GM21576 (cell line): Measurements from ENCODE around the gene TNNI3K.
A peak's percentile ranks its signal among the peaks of the same experiment; 100 is the strongest.

Experiments used
- ATAC-seq: cut with Tn5 transposase; IDR thresholded peaks from one replicate; pipeline ENCODE4 v1.9.1; 2021; ENCODE audit warnings: mild to moderate bottlenecking, moderate library complexity; ENCODE audit not compliant: unreplicated experiment

The TNNI3K gene

GRCh38 chr1:74545821-74546220 is 310.6 kb downstream of the TNNI3K start:
- ATAC-seq: no peak

DNA sequence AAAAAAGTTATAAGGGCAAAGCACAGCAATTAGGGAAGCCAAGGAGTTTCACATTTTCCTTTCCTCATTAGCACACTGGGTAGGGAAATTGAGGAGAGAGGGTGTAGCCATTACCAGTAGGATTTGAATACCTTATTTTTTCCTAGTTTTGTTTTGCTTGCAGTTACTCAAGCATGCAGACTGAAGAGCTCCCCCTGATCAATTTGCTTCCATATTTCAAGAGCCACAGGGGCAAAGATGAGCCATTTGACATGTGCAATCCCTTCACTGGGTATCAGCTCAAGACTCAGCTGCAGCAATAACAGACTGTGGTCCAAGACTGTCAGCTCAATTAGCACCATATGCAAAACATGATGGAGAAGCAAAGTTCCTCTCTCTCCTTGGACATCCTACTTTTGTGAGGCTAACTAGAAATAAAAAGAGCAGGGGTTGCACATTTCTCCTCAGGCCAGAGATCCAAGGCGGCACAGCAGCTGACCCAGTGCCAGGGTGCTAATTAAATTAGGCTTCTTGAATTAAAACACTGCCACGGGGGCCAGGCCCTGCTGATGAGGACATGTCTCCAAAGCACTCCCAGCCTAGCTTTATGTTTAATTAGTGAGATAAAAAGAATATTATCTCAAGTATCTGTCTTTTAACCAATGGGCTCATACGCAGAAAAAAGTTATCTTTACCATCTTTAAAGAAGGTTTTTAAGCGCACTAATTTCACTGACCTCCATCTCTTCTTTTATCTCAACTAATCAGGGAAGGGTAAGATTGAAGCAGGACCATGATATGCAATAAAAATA is 314.0 kb downstream of the TNNI3K start:
- no peak for ATAC-seq

- ATAC-seq: no peak
Measured at GRCh38 chr1:74549932-74550331, 314.7 kb downstream of the TNNI3K start.

DNA sequence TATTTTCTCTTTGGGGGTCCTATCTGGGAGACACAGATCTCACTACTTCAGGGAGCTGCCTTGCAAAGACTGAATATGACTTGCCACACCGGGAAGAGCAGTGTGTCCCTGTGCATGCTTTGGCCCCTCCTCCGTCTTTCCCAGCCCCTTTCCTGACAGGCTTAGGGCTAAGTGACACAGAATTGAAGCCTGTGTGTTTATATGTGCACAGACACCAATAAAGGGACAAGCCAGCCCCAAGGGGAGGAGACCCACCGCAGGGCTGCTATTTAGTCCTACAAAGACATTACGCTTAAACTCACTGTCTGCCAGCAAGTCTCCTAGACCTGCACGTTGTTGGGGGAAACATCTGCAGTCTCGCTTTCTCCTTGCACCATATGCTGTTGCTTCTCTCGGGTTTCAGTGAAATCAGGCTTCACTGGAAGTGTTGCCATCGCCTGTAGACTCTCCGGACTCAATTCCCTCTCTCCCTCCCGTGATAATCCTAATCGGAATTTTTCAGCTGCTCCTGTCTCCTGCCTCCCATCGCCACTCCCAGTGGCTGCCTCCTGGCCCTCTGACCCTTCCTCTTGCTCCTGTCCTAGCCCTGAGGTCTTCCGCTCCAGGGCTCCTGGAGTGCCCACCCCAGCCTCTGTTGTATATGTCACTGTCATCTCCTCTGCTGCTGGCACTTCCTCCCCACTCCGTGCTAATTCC is 335.8 kb downstream of the TNNI3K start:
- no peak for ATAC-seq

DNA sequence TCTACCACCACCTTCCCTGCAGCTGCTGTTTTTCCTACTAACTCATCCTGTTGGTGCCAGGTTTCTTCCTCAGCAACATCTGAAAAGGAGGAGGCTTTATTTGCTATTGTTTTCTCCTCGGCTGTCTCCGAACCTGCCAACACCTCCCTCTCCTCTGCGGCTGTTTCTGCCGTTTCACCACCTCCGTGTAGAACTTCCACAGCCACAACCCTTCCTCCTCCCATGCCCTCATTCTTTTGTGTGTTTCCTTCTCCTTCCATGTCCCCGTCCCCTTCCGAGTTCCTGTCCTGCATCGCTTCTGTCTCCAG is 336.3 kb downstream of the TNNI3K start:
- ATAC-seq: no peak

- no peak for ATAC-seq
Measured at GRCh38 chr1:74571891-74572290, 336.7 kb downstream of the TNNI3K start.

DNA sequence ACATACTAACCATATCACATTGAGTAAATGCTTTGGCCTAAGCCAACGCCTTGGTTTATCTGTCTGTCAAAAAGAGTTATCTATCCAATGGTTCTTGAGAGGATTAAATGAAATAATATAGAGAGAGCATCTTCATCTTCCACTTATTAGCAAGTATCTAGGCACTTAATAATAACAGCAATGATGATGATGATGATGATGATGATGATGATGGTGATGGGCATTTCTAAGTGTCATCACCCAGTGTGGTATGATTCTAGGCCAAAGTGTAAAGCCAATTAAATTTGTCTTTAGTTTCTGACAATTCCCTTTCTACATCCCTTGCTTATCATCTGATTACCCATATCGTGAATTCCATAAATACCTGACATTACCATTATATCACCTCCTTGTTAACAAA is 342.9 kb downstream of the TNNI3K start:
- ATAC-seq: no peak

GRCh38 chr1:74579425-74579824 is 344.2 kb downstream of the TNNI3K start:
- peak; percentile 98 for ATAC-seq

GRCh38 chr1:74583397-74583796 is 348.2 kb downstream of the TNNI3K start:
- ATAC-seq: no peak

- ATAC-seq: no peak
Measured at GRCh38 chr1:74584185-74584584, 349.0 kb downstream of the TNNI3K start.

DNA sequence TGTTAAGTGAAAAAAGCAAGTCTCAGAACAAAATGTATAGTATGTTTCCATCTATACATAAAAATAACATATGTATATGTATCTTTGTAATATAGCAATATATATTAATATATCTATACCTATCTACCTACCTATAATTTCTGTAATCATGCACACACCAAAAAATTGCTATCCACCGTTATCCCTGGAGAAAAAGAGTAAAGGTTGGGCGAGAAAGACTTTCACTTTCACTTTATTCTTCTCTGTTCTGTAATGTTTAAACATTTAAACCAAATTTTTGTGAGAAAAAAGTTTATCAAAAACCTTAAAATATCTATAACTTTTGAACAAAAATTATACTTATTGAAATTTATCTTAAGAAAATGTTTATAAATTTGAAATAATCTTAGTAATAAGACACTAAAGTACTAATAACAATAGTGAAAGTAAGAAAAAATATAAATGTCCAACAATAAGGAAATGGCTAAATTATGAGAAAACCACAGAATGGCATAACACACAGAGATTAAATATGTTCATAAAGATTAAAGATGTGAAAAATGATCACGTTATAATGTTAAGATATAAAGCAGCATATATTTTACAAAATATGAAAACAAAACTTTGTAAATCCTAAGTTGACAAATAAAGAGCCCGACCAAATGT is 351.2 kb downstream of the TNNI3K start:
- no peak for ATAC-seq

GRCh38 chr1:74587888-74588287 is 352.7 kb downstream of the TNNI3K start:
- ATAC-seq: no peak

- ATAC-seq: no peak
Measured at GRCh38 chr1:74590288-74590687, 355.1 kb downstream of the TNNI3K start.

- ATAC-seq: no peak
Measured at GRCh38 chr1:74591949-74592348, 356.8 kb downstream of the TNNI3K start.

- no peak for ATAC-seq
Measured at GRCh38 chr1:74592580-74593355, 357.6 kb downstream of the TNNI3K start.
